ENCODE results near the gene HRH2. TPM values are rescaled to one million over a fixed set of nuclear protein-coding genes. Genes with fewer than 3 reads are reported as not detected.
"Not testable (repeated sequence)": the region's sequence is repeated elsewhere in the genome, so short reads cannot be mapped to it uniquely, and the experiment has no call there.

The HRH2 gene
- total RNA-seq, 1 donor from 2014 or later: 7.5 TPM

- DNase-seq (ENCODE audit: low spot score in 2 of 2): no peak
- H3K4me3 ChIP-seq: no peak overlapping the region
- no peaks in the 10 kb centered on the region for H3K36me3 ChIP-seq
- H3K9me3 ChIP-seq: no peaks in the 10 kb centered on the region
- no peak overlapping the region for H3K27ac ChIP-seq
- no peaks in the 10 kb centered on the region for H3K27me3 ChIP-seq
- intact Hi-C loops (cut with DNase I): no loop called here
- TF ChIP-seq, protein P1, sequence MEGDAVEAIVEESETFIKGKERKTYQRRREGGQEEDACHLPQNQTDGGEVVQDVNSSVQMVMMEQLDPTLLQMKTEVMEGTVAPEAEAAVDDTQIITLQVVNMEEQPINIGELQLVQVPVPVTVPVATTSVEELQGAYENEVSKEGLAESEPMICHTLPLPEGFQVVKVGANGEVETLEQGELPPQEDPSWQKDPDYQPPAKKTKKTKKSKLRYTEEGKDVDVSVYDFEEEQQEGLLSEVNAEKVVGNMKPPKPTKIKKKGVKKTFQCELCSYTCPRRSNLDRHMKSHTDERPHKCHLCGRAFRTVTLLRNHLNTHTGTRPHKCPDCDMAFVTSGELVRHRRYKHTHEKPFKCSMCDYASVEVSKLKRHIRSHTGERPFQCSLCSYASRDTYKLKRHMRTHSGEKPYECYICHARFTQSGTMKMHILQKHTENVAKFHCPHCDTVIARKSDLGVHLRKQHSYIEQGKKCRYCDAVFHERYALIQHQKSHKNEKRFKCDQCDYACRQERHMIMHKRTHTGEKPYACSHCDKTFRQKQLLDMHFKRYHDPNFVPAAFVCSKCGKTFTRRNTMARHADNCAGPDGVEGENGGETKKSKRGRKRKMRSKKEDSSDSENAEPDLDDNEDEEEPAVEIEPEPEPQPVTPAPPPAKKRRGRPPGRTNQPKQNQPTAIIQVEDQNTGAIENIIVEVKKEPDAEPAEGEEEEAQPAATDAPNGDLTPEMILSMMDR (IDR thresholded peaks at IDR 0.05): no peak
- H3K4me1 ChIP-seq: no peaks in the 10 kb centered on the region
Measured at GRCh38 chr5:175714479-175715085, 56.7 kb downstream of the HRH2 start.

DNA sequence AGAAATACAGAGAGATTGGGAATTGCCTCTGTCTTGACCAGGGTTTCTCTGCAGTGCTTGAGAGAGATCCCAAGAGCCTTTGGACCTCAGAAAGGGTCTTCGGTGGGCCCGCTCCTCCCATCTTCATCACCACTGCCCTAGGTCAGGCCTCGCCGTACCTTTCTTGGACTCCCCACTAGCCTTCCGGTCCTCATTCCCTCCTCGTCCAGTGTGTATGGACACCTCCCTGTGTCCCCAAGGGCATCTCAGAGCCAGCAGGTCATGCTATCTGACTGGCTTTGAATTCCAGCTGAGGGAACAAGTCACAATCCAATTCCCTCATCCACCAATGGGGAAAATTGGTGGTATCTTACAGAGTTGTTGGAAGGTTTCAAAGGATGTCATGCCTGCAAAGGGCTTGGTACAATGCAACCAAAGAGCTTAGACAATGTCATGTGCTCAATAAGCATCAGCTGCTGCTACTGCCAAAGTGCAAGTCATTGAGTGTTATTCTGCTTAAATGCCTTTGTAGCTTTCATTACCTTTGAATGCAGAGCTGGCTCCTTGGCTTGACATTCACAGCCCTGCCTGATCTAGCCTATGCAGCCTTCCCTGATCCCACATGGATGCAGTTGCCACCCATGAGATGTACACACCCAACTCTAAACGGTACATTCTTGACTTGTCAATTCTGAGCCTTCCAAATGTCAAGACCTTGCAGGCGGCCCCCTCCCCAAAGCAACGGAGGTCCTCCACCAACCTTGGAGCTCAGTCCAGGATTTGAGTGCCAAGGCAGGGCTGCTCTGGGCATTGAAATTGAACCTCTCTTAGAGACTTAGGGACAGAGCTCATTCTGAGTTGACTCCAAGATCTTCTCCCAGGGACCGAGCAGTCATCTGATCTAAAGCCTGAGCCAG is 58.0 kb downstream of the HRH2 start:
- no peaks in the 10 kb centered on the region for H3K36me3 ChIP-seq
- H3K4me1 ChIP-seq: no peaks in the 10 kb centered on the region
- H3K27ac ChIP-seq: no peak overlapping the region
- DNase-seq (ENCODE audit: low spot score in 2 of 2): peak in 1 of 2 donors; percentile 51
- intact Hi-C loops (cut with DNase I): no loop called here
- TF ChIP-seq, protein P1 (IDR thresholded peaks at IDR 0.05): no peak
- H3K27me3 ChIP-seq: no peaks in the 10 kb centered on the region
- H3K4me3 ChIP-seq: no peak overlapping the region
- H3K9me3 ChIP-seq: no peaks in the 10 kb centered on the region

- Histone ChIP-seq H3K4me3 (no peak overlapping the region), H3K36me3 (no peaks in the 10 kb centered on the region), H3K4me1 (no peaks in the 10 kb centered on the region), H3K27me3 (no peaks in the 10 kb centered on the region), H3K27ac (no peak overlapping the region), H3K9me3 (no peaks in the 10 kb centered on the region)
- TF ChIP-seq, protein P1 (IDR thresholded peaks at IDR 0.05): no peak
- intact Hi-C loops (cut with DNase I): loop anchor here (2.0 kb wide), 1 partner anchor 183 kb away; no protein-coding TSS in a partner anchor
- DNase-seq (ENCODE audit: low spot score in 2 of 2): no peak
Measured at GRCh38 chr5:175717837-175718236, 60.0 kb downstream of the HRH2 start.

- intact Hi-C loops (cut with DNase I): loop anchor here (2.0 kb wide), 1 partner anchor 184 kb away; no protein-coding TSS in a partner anchor
Measured at GRCh38 chr5:175718401-175719108, 60.7 kb downstream of the HRH2 start.

DNA sequence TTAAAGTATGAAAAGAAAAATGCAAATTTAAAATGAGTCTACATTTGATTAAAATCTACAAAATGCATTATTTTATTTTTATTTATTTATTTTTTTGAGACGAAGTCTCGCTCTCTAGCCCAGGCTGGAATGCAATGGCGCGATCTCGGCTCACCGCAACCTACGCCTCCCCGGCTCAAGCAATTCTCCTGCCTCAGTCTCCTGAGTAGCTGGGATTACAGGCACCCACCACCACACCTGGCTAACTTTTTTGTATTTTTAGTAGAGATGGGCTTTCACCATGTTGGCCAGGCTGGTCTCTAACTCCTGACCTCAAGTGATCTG is 61.2 kb downstream of the HRH2 start:
- H3K27ac ChIP-seq; H3K36me3 ChIP-seq; H3K27me3 ChIP-seq; DNase-seq (ENCODE audit: low spot score in 2 of 2); H3K4me3 ChIP-seq; H3K9me3 ChIP-seq; H3K4me1 ChIP-seq: not testable (repeated sequence)
- intact Hi-C loops (cut with DNase I): loop anchor here (2.0 kb wide), 1 partner anchor 184 kb away; no protein-coding TSS in a partner anchor

More at GRCh38 chr5:175718401-175719108, 60.7 kb downstream of the HRH2 start:
- H3K4me3 ChIP-seq: no peak overlapping the region
- H3K27me3 ChIP-seq: no peaks in the 10 kb centered on the region
- H3K4me1 ChIP-seq: no peaks in the 10 kb centered on the region
- no peak overlapping the region for H3K27ac ChIP-seq
- H3K9me3 ChIP-seq: no peaks in the 10 kb centered on the region
- no peaks in the 10 kb centered on the region for H3K36me3 ChIP-seq
- TF ChIP-seq, protein P1 (IDR thresholded peaks at IDR 0.05): peak; percentile 31 to 59 (median 51)
- peak in 1 of 2 donors; percentile 71 for DNase-seq (ENCODE audit: low spot score in 2 of 2)
